Natural killer cell treated with Interleukin-12 subunit alpha and Interleukin-12 subunit beta and Interleukin-15 and Interleukin-18, amount 100 ng/mL, for 72 hours (primary cell): ENCODE results near the gene ADARB2. TPM values are rescaled to one million over a fixed set of nuclear protein-coding genes. Genes with fewer than 3 reads are reported as not detected.
"Not testable (repeated sequence)": the region's sequence is repeated elsewhere in the genome, so short reads cannot be mapped to it uniquely, and the experiment has no call there.

Experiments
- ATAC-seq, 2 donors: fragments of 150-1000 bp; cut with Tn5 transposase in 1 of 2; sonication (Bioruptor Pico), chemical (Tn5 transposase) in 1 of 2; 2 replicates each; pipeline ENCODE4 v1.10.0; 2021
- DNase-seq: peaks from one replicate; pipeline ENCODE4 v3.0.0; 2022; ENCODE audit warnings: low spot score
- H3K27ac Mint-ChIP-seq, 2 donors: 1 replicate in 1 of 2; 2 replicates in 1 of 2; pipeline ENCODE4 v1.8.0; 2022; ENCODE audit warnings: mixed read lengths in 2 of 2, mild to moderate bottlenecking in 1 of 2, moderate library complexity in 1 of 2
- H3K27me3 Mint-ChIP-seq, 2 donors: 1 replicate in 1 of 2; 2 replicates in 1 of 2; pipeline ENCODE4 v1.8.0; 2022; ENCODE audit warnings: mixed read lengths in 2 of 2
- H3K36me3 Mint-ChIP-seq: one replicate; pipeline ENCODE4 v1.8.0; 2022; ENCODE audit warnings: mixed read lengths
- H3K4me1 Mint-ChIP-seq, 2 donors: 1 replicate in 1 of 2; 2 replicates in 1 of 2; pipeline ENCODE4 v1.8.0; 2022; ENCODE audit warnings: low read depth in 2 of 2, mixed read lengths in 2 of 2, mild to moderate bottlenecking in 1 of 2
- H3K4me3 Mint-ChIP-seq: one replicate; pipeline ENCODE4 v1.8.0; 2022; ENCODE audit warnings: mixed read lengths
- H3K9me3 Mint-ChIP-seq: 2 replicates; pipeline ENCODE4 v1.8.0; 2022; ENCODE audit warnings: mixed read lengths
- total RNA-seq, 2 donors: library from RNA; stranded (reverse); gene quantifications; one replicate each; pipeline ENCODE4 v1.2.3, GENCODE V29; 2022

The ADARB2 gene
- total RNA-seq, 2 donors from 2014 or later: not detected

GRCh38 chr10:1248262-1248630 lies 489.1 kb downstream of the ADARB2 start:
- H3K27me3 Mint-ChIP-seq: peaks cover 42 to 59% of the 10 kb centered on the region in 2 donors
- not testable (repeated sequence) for DNase-seq, H3K36me3 Mint-ChIP-seq, ATAC-seq, H3K4me3 Mint-ChIP-seq, H3K27ac Mint-ChIP-seq, H3K4me1 Mint-ChIP-seq, H3K9me3 Mint-ChIP-seq

GRCh38 chr10:1247598-1248261 lies 489.6 kb downstream of the ADARB2 start:
- Mint-ChIP-seq H3K27me3 (peaks cover 40 to 54% of the 10 kb centered on the region in 2 donors), H3K4me3 (no peak overlapping the region)

GRCh38 chr10:1244493-1244892 lies 492.8 kb downstream of the ADARB2 start:
- Mint-ChIP-seq H3K27me3 (peaks cover 25 to 33% of the 10 kb centered on the region in 2 donors), H3K27ac (no peak overlapping the region)
- DNase-seq: no peak

More at GRCh38 chr10:1247598-1248261, 489.6 kb downstream of the ADARB2 start:
- DNase-seq (no peak), ATAC-seq (no peak)
- Mint-ChIP-seq H3K36me3 (no peaks in the 10 kb centered on the region), H3K9me3 (no peaks in the 10 kb centered on the region), H3K4me1 (peaks cover 0 to 2% of the 10 kb centered on the region in 2 donors), H3K27ac (no peak overlapping the region)

GRCh38 chr10:1243486-1244234 lies 493.7 kb downstream of the ADARB2 start:
- H3K27me3 Mint-ChIP-seq: peaks cover 22 to 31% of the 10 kb centered on the region in 2 donors
- H3K4me3 Mint-ChIP-seq: no peak overlapping the region
- peak in 1 of 2 donors; percentile 24 for ATAC-seq
- peaks cover 9 to 10% of the 10 kb centered on the region in 2 donors for H3K4me1 Mint-ChIP-seq
- no peaks in the 10 kb centered on the region for H3K9me3 Mint-ChIP-seq
- no peak for DNase-seq
- H3K27ac Mint-ChIP-seq: no peak overlapping the region
- H3K36me3 Mint-ChIP-seq: peaks cover 6% of the 10 kb centered on the region

More at GRCh38 chr10:1244493-1244892, 492.8 kb downstream of the ADARB2 start:
- ATAC-seq: no peak
- no peaks in the 10 kb centered on the region for H3K9me3 Mint-ChIP-seq
- peaks cover 9 to 10% of the 10 kb centered on the region in 2 donors for H3K4me1 Mint-ChIP-seq
- H3K36me3 Mint-ChIP-seq: peaks cover 6% of the 10 kb centered on the region
- no peak overlapping the region for H3K4me3 Mint-ChIP-seq

- no peaks in the 10 kb centered on the region for H3K9me3 Mint-ChIP-seq
- H3K36me3 Mint-ChIP-seq: peaks cover 6% of the 10 kb centered on the region
- ATAC-seq (no peak), DNase-seq (no peak)
- no peak overlapping the region for H3K27ac Mint-ChIP-seq
- peaks cover 17 to 28% of the 10 kb centered on the region in 2 donors for H3K27me3 Mint-ChIP-seq
- peaks cover 9 to 10% of the 10 kb centered on the region in 2 donors for H3K4me1 Mint-ChIP-seq
- H3K4me3 Mint-ChIP-seq: no peak overlapping the region
Observed at GRCh38 chr10:1242975-1243374, 494.4 kb downstream of the ADARB2 start.

- ATAC-seq (no peak), DNase-seq (no peak)
- no peak overlapping the region for H3K4me3 Mint-ChIP-seq
- peaks cover 6% of the 10 kb centered on the region for H3K36me3 Mint-ChIP-seq
- H3K27me3 Mint-ChIP-seq: peaks cover 10 to 21% of the 10 kb centered on the region in 2 donors
- peaks cover 6 to 10% of the 10 kb centered on the region in 2 donors for H3K4me1 Mint-ChIP-seq
- H3K9me3 Mint-ChIP-seq: no peaks in the 10 kb centered on the region
- no peak overlapping the region for H3K27ac Mint-ChIP-seq
Observed at GRCh38 chr10:1241973-1242935, 495.1 kb downstream of the ADARB2 start.

- Mint-ChIP-seq H3K27ac (no peak overlapping the region), H3K4me1 (peaks cover 6 to 10% of the 10 kb centered on the region in 2 donors), H3K27me3 (peaks cover 6 to 21% of the 10 kb centered on the region in 2 donors), H3K9me3 (no peaks in the 10 kb centered on the region), H3K36me3 (peaks cover 6% of the 10 kb centered on the region), H3K4me3 (no peak overlapping the region)
- no peak for DNase-seq
- no peak for ATAC-seq
Observed at GRCh38 chr10:1241322-1241890, 495.9 kb downstream of the ADARB2 start.

GRCh38 chr10:1240341-1240775 lies 497.0 kb downstream of the ADARB2 start:
- ATAC-seq: peak in 1 of 2 donors; percentile 54
- Mint-ChIP-seq H3K27me3 (peaks cover 6 to 20% of the 10 kb centered on the region in 2 donors), H3K36me3 (peaks cover 6% of the 10 kb centered on the region), H3K27ac (no peak overlapping the region), H3K9me3 (no peaks in the 10 kb centered on the region), H3K4me1 (peaks cover 6 to 10% of the 10 kb centered on the region in 2 donors), H3K4me3 (peak overlapping the region; percentile 87)
- DNase-seq: no peak

- no peaks in the 10 kb centered on the region for H3K4me1 Mint-ChIP-seq
- H3K36me3 Mint-ChIP-seq: no peaks in the 10 kb centered on the region
- H3K27me3 Mint-ChIP-seq: peaks cover under 1 to 3% of the 10 kb centered on the region in 2 donors
- H3K4me3 Mint-ChIP-seq: no peak overlapping the region
- DNase-seq (no peak), ATAC-seq (no peak)
- no peak overlapping the region for H3K27ac Mint-ChIP-seq
- no peaks in the 10 kb centered on the region for H3K9me3 Mint-ChIP-seq
Observed at GRCh38 chr10:1233031-1233430, 504.3 kb downstream of the ADARB2 start.

GRCh38 chr10:1232164-1232911 lies 505.0 kb downstream of the ADARB2 start:
- H3K36me3 Mint-ChIP-seq: no peaks in the 10 kb centered on the region
- no peak overlapping the region for H3K27ac Mint-ChIP-seq
- DNase-seq (no peak), ATAC-seq (peak; percentile 43 to 46)
- no peak overlapping the region for H3K4me3 Mint-ChIP-seq
- H3K9me3 Mint-ChIP-seq: no peaks in the 10 kb centered on the region
- peaks cover 3 to 8% of the 10 kb centered on the region in 2 donors for H3K27me3 Mint-ChIP-seq
- no peaks in the 10 kb centered on the region for H3K4me1 Mint-ChIP-seq

GRCh38 chr10:1230592-1231275 lies 506.6 kb downstream of the ADARB2 start:
- Mint-ChIP-seq H3K9me3 (no peaks in the 10 kb centered on the region), H3K4me1 (no peaks in the 10 kb centered on the region), H3K27me3 (peaks cover 7 to 14% of the 10 kb centered on the region in 2 donors), H3K27ac (no peak overlapping the region), H3K4me3 (no peak overlapping the region), H3K36me3 (no peaks in the 10 kb centered on the region)
- no peak for ATAC-seq
- no peak for DNase-seq

GRCh38 chr10:1230138-1230537 lies 507.2 kb downstream of the ADARB2 start:
- ATAC-seq (no peak), DNase-seq (no peak)
- Mint-ChIP-seq H3K4me3 (no peak overlapping the region), H3K4me1 (no peaks in the 10 kb centered on the region), H3K9me3 (no peaks in the 10 kb centered on the region), H3K36me3 (no peaks in the 10 kb centered on the region), H3K27me3 (peaks cover 8 to 15% of the 10 kb centered on the region in 2 donors), H3K27ac (no peak overlapping the region)
